HG03108 (cell line): ENCODE measurements around the gene UNC119B.

Experiments used
- ATAC-seq: cut with Tn5 transposase; IDR thresholded peaks from one replicate; pipeline ENCODE4 v1.9.1; 2021; ENCODE audit warnings: moderate library complexity; ENCODE audit not compliant: unreplicated experiment

The UNC119B gene

GRCh38 chr12:120762086-120762485 lies 51.8 kb downstream of the UNC119B start:
- ATAC-seq: no peak

GRCh38 chr12:120763250-120763649 lies 53.0 kb downstream of the UNC119B start:
- ATAC-seq: no peak

GRCh38 chr12:120764816-120765215 lies 54.6 kb downstream of the UNC119B start:
- ATAC-seq: no peak

GRCh38 chr12:120766566-120766965 lies 56.3 kb downstream of the UNC119B start:
- ATAC-seq: no peak

GRCh38 chr12:120767071-120768024 lies 57.1 kb downstream of the UNC119B start:
- no peak for ATAC-seq

GRCh38 chr12:120771097-120771496 lies 60.8 kb downstream of the UNC119B start:
- ATAC-seq: no peak
